Inferior parietal cortex (tissue), 1 donor: ENCODE data around the gene CDC20.
A peak's percentile ranks its signal among the peaks of the same experiment; 100 is the strongest.
"Not testable (repeated sequence)": the region's sequence is repeated elsewhere in the genome, so short reads cannot be mapped to it uniquely, and the experiment has no call there.

Experiments used
- DNase-seq: peaks from one replicate; pipeline ENCODE4 v3.0.0-alpha.2; 2016; ENCODE audit errors: extremely low spot score

Gene CDC20

DNA sequence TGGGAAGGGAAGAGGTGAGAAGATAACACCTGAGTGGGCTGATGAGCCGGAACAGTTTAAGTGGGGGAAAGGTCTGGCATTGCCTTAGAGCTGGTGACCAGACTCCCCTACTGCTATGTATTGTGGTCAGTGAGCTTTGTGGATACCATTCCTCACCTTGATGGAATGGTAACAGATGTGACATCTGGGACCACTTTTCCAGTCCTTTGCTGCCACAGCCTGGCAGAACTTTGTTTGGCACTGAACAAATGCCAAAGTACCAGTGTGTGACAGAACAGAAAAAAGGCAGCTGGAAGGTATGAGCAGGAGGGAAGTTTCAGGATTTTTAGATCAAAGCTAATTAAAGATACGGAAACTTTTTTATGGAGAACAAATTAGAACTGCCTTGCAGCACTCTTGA, 24.7 kb downstream of the CDC20 start:
- peak; percentile 69 for DNase-seq

DNA sequence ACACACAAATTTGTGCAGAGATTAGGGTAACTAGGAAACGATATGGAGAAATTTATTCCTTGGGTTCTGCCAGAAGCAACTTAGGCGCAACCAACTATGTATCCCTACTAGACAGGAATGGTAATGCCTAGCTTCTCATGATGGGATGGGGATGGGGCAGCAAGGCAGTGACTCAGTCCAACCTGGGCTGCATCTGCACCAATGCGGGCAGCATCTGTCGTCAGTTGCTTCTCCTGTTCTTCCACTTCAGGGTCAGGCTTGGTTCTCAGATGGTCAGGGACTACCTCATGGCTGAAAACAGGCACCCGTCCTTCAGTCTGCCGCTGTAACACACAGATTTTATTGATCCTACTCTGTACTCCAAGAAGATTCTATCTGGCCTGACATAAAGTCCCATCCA, 27.9 kb downstream of the CDC20 start:
- DNase-seq: no peak

DNA sequence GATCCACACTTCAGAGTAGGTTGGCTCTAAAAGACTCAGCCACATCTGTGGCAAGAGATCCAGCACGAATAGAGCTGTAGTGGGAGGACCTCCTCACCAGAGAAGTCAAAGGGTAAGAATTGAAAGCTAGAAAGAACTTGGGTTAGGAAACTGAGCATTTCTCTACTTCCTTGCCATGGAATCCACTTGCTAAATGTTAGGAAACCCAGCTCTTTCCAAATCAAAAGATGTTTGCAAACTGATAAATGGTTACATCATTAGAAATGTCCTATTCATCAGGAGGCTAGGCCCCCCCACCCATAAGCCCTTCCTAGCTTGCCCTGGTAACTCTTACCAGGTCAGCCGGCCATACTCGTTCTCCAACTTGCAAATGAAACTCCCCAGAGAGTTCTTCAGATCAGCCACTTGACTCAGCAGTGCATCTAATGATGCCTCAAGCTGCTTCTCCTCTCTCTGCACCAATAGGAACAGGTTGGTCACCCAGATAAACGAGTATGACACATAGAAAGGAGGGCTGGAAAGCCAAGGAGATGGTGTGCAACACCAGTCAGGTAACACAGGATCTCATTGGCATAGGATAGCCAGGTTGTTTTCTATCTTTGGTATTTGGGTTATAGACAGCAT, 29.3 kb downstream of the CDC20 start:
- DNase-seq: no peak

DNA sequence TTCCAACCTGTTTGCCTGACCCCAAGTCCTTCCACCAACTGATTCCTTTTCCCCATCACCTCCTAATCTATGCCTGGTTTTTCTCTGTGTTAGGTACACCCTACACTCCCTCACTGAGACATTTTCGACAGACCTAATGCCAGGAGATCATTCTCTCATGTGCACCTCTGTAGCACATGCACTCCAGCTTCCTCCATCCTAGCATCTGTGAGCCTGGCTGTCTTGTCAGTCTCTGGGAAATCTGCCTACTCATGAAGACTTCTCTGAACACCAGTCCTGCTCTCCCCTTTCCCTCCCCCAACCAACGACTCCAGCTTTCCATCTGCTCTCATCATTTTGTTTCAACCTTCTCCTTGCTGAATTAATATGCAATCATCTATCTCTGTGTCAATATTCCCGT, 29.8 kb downstream of the CDC20 start:
- no peak for DNase-seq

DNA sequence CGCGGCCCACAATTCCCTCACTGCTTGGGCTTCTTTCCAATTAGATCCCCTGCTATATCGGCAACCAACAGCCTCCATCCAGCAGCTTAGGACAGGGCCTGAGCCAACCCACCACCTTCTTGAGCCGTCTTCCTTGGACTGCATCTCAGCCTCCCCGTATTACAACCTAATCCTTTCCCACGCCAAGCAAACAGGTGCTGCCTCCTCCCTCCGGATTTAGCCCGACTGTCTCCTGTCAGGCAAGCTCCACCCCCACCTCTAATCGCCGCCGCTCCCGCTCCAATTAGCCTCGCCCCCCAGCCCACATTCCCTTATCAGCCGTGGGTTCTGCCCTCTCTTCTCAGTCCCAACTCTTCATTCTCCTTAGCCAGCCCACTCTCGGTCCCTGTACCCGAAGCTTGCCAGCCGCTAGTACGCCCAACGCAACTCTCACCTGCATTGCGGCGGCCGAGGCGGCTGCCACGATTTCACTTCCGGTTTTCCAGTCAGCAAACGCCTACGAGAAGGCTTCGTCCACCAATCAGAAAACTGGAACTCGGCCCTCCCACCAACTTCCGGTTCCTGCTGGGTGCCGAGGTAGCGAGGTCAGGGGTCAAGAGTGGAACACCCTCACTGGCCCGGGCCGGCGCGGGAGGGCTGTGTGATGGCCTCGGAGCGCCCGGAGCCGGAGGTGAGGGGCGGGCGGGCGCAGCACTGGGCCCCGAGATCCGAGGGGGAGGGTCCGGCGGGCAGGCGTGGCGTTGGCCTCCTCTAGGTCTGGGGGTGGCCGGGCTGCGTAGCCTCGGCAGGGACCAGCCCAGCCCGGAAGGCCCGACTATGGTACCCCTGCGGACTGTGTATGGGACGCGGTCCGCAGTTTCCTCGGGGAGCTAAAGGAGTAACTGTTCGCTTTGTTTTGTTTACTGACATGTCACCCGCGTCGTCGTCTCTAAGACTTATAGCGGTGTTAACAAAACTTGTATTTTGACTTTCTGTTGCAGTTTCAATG, 30.8 kb downstream of the CDC20 start, which contains the start of the genes MED8 and SZT2:
Gene MED8, minus strand, starts transcription at position 475 of the 988 bp plus-strand sequence. Its CDS starts 36 bp downstream, at position 439.
Gene SZT2, plus strand, starts transcription at position 574 of the 988 bp plus-strand sequence. Its CDS starts 70 bp downstream, at position 644.
- peak; percentile 99 for DNase-seq

DNA sequence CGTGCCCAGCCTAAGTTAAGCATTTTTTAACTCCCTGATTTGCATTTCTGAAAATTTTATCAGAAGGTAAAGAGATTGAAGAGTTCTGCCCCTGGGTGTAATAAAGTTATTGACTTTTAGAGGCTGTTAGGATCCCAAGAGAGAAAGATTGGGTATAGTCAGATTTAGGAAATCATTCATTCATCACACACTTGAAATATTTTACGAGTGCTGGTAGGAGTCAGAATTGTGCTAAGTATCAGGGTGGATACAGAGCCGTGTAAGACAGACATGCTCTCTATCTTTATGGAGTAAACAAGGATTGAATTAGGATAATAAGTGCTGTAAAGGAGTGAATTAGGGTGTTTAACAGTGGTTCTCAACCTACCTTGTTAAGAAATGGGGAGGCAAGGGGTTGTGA, 33.9 kb downstream of the CDC20 start:
- DNase-seq: no peak

DNA sequence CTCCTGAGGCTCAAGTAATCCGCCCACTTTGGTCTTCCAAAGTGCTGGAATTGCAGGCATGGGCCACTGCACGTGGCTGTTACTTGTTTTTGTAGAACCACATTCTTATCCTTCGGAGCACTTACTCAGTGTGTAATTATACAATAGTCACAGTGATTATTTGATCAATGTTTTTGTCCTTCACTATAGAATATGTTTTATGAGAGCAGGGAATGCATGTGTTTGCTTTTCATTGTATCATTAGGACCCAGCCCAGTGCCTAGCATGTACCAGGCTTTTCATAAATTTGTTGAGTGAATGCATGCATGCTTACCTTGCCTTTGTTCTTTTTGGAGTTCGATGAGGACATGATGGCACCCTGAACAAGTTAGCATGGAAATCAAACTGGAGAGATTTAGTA, 36.7 kb downstream of the CDC20 start:
- no peak for DNase-seq

DNA sequence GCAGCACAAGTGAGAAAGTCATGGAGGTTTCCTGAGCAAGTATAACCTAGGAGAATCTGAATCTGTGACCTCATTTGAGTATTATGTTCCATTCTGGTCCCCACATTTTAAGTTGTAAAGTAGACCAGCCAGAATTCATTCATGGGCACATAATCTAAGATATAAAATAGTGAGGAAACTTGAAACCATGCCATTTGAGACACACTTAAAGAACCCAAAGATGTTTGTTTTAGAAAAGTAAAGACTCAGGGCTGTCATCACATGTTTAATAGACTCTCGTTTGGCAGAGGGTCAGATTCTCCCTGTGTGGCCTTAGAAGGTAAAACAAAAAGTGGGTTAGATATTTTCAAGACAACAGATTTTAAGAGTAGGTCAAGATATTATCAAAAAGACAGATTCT, 37.3 kb downstream of the CDC20 start:
- no peak for DNase-seq

DNA sequence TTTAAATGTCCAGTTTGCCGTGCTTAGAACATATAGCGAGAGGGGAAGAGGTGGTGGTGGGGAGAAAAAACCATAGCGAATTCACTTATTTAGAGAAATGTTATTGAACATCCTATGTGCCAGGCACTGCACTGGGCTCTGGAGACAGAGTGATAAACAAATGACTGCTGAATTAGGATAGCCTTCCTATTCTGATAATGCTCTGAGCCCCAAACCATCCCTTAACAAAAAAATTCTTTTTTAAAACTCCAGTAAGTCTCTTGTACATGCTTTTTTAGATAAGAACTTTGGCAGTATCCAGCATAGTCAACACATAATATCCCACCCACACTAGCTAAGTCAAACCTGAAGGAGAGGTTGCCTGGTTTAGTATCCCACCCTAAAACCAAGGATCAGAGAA, 39.4 kb downstream of the CDC20 start:
- DNase-seq: no peak

DNA sequence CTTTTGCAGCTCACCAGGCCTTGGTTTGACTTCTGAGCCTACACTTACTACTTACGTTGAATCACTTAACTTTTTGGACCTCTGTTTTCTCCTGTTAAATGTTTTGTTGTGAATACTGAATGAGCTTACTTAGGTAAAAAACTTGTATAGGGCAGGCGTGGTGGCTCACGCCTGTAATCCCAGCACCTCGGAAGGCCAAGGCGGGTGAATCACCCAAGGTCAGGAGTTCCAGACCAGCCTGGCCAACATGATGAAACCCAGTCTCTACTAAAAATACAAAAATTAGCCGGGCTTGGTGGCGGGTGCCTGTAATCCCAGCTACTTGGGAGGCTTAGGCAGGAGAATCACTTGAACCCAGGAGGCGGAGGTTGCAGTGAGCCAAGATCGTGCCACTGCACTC, 41.7 kb downstream of the CDC20 start:
- DNase-seq: not testable (repeated sequence)

DNA sequence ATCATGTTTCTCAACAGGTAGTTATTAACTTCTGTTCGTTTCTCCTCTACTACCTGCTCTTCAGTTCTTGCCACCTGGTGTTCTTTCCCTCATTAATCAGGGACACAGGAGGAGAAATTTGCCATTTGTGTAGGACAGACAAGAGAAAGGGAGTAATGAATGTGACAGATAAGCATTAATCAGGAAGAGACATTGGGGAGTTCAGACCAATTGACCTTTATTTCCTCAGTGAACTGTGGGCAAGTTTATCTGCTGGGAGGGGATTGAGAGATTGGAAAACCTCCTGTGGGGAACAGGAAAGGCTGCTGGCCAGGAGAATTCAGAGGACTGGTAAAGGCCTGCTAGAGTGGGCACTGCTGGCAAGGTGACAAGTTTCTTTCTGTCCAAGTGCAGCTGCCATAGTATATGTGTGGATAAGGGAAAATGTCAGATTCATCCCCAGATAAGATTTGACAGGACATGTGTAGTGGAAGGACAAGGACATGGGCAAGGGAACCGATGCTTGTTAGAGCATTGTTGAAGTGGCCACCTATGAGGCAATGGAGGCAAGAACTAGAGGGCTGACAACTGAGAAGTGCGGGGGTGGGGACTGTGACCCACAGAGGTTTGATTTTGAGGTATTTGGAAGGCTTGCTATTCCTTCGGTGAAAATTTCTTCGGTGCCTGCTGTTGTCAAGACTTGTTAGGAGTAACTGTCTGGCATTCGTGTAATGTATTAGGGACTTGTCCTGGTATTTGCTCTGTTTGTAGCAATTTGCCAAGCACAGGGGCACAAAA, 43.5 kb downstream of the CDC20 start:
- DNase-seq: no peak

DNA sequence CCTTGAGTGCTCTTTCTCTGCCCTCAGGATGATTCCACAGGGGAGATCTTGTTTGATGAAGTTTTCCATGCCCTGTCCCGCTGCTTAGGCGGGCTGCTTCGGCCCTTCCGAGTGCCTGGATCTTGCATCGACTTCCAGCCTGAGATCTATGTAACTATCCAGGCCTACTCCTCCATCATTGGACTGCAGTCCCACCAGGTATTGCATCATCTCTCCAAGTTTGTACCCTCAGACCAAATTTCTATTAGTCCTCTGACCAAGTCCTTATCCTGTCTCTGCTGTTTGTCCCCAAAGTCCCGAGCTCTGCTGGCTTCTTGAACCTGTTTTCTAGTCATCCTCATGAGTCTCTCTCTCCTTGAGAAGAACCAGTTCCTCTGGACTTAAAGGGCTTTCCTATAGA, 45.6 kb downstream of the CDC20 start:
- DNase-seq: no peak

DNA sequence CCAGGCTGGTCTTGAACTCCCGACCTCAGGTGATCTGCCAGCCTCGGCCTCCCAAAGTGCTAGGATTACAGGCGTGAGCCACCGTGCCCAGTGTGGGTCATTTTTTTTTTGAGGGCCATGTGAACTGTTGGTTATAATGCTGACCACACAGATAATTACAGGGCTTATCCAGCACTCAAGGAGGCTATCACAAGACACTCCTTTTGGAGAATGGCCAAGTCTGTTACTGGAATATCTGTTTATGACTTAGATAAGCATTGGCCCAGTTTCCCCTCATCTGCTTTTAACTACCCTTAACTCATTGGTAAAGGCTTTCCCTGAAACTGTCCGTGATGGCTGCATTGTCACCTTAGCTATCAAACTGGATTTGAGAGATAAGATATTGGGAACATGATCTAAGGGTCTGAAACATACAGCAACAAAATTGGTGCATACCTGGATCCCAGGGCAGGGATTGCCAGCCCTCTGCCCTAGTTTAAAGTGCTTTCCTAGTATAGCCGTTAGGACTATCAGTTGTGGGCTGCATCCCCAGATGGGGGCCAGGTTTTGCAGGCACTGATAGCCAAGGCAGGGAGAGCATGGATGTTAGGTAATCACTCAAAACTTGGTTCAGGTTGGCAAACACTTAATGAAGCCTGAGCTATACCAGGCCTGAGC, 46.6 kb downstream of the CDC20 start:
- DNase-seq: no peak

DNA sequence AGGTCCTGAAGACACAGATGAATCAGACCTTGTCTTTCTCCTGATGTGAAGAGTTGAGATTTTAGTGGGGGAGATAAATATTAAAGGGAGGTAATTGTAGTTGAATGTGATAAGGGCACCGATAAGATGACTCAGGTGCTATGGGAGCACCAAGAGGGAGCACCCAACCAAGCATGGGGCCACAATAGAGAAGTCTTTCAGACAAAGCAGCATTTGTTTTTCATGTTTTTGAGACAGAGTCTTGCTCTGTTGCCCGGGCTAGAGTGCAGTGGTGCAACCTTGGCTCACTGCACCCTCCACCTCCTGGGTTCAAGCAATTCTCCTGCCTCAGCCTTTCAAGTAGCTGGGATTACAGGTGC, 47.1 kb downstream of the CDC20 start:
- DNase-seq: no peak

DNA sequence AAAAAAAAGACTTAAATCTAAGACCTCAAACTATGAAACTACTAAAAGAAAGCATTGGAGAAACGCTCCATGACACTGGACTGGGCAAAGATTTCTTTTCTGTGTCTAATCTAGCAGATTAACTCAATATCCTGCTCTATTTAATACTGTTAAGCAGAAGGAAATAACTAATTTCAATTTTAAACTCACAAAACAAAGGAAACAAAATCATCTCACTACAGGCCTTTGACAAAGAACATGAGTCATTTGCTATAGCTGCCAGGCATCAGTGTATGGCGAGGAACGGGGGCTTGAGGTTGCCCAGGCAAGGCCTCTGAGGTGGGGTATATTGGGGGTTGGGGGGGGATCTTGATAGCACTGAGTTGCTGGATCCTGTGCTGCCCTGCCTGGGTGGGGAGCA, 51.8 kb downstream of the CDC20 start:
- no peak for DNase-seq
